SW 1271 (cell line): ENCODE results near the gene NUDT4.
"Not testable (repeated sequence)": the region's sequence is repeated elsewhere in the genome, so short reads cannot be mapped to it uniquely, and the experiment has no call there.

Experiments used
- DNase-seq, 2 experiments: peaks; one replicate each; lab custom pipeline; 2025; lab: John Stamatoyannopoulos, UW

NUDT4 gene

GRCh38 chr12:93368766-93369165, 9.0 kb upstream of the NUDT4 start:
- no peak for DNase-seq

- no peak for DNase-seq
These were observed 8.2 kb upstream of the NUDT4 start for GRCh38 chr12:93369505-93369904.

GRCh38 chr12:93370947-93371346, 6.8 kb upstream of the NUDT4 start:
- DNase-seq, result no peak

- DNase-seq, result no peak
These were observed 3.6 kb upstream of the NUDT4 start for GRCh38 chr12:93373961-93374656.

DNA sequence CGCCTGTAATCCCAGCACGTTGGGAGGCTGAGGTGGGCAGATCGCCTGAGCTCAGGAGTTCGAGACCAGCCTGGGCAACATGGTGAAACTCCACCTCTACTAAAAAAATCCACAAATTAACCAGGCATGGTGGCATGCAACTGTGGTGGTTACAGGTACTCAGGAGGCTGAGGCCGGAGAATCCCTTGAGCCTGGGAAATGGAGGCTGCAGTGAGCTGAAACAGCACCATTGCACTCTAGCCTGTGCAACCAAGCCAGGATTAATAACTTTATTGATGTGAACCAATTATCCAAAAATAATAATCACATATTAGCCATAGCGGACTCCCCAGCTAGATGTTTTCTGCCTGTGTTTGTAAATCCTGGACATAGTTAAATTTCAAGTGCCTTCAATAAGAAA, 1.8 kb upstream of the NUDT4 start:
- DNase-seq, result no peak

DNA sequence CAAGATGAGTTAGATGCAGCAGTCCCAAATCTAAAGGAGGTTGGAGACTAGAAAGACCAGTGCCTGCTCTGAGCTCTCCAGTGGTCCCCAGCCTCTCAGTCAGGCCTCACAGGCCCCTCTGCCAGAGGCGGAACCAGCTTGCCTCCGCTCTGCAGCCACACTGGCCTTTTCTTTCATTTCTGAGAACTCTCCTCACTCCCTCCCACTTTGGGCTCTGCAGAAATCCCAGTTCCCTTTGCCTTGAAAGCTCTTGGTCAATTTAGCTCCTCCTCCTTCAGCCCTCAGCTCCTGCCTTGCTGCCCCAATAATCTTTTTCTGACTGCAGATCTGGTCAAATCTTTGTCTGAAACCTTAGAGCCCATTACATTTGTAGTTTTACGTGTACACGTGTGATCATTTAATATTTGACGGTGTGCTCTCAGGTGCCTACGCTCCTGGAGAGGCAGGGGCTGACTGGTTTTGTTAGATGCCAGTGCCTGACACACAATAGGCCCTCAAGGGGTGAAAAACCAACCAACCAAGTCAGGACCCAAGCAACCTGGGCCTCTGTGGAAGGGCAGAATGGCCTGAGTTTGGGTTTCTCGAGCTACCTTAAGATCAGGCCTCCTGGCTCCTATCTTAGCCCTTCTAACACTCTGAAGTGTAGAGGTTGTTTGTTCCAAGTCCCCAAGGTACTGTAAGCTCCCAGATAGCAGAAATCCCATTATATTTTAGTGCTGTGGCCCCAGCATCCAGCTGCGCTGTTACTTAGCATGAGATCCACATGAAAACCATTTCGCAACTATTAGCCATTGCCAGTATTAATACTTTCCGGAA, 1.1 kb upstream of the NUDT4 start:
- DNase-seq, result no peak

DNA sequence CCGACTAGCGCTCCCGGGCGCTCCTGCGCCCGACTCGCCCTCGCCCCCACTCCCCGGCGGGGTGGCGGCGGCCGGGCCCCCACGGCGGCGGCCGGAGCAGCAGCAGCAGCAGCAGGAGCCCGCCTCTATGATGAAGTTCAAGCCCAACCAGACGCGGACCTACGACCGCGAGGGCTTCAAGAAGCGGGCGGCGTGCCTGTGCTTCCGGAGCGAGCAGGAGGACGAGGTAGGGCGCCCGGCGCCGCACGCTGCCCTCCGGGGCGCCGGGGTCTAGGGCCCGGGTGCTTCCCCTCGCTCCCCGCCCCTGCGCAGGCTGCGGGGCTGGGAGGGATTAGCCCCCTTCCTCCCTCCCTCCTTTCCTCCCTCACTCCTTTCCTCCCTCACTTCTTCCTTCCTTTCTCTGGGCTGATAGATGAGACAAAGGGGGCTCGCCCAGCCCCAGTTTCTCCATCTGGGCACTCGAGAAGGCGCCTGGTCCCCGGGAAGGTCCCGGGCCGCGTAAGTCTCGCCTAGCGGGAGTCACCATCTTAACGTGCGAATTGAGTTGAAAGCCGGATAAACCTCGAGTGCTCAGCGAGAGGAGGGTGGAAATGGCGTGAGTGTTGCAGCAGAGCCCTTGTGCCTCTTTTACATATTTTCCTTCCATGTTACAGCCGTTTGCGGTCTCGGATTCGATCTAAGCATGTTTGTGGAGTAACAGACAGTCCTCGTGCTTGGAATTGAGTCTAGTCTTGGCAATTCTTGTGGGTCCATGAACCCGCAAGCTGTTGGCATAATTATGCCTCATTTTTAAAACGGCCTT, 672 bp downstream of the NUDT4 start:
- peak; percentile 15 to 65 for DNase-seq

GRCh38 chr12:93378998-93379325, 1.2 kb downstream of the NUDT4 start:
- peak in 1 of 2 experiments; percentile 65 for DNase-seq

GRCh38 chr12:93379326-93379980, 1.7 kb downstream of the NUDT4 start:
- no peak for DNase-seq

DNA sequence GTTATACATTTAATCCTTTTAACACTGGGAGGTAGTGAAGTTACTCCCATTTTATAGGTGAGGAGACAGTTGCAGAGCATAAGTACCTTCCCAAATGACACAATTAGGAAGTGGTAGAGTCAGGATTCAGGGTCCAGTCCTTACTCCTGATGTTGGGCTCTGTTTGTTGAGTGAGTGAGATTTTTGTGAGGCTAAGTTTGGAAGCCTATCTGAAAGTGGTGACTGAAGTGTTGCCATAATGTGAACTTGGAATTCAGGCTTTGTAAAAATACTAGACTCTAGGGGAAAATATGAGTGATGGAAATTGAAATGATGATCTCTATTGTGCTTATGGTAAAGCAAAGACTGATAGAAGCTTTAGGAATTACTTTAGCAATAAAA, 2.2 kb downstream of the NUDT4 start:
- no peak for DNase-seq

DNA sequence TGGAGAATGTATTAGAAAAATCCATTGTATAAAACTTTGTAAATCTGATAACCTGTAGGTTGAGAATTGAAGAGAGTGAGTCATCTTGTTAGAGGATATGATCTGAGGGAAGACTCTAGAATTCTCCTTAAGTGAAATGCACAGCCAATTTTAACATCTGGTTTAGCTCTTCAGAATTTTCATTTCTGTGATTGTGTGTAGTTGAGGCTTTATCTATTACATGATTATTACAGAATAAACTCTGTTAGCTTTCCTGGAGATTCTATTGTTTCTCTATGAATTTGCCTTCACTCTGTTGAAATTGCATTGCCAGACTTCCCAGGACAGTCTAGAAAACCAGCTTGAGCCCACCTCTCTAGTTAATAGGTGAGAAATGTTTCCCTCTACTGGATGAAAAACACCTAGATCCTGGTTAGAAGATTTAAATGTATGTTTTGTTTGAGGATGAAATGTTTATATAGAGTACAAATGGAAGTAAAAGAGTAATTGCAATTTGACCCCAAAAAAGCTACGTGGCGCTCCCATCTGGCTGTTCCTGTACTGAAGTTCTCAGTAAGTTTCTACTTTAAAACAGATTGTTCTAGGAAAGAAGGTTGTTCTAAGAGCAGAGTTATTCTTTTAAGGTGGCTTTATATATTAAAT, 2.9 kb downstream of the NUDT4 start:
- peak in 1 of 2 experiments; percentile 51 for DNase-seq

DNA sequence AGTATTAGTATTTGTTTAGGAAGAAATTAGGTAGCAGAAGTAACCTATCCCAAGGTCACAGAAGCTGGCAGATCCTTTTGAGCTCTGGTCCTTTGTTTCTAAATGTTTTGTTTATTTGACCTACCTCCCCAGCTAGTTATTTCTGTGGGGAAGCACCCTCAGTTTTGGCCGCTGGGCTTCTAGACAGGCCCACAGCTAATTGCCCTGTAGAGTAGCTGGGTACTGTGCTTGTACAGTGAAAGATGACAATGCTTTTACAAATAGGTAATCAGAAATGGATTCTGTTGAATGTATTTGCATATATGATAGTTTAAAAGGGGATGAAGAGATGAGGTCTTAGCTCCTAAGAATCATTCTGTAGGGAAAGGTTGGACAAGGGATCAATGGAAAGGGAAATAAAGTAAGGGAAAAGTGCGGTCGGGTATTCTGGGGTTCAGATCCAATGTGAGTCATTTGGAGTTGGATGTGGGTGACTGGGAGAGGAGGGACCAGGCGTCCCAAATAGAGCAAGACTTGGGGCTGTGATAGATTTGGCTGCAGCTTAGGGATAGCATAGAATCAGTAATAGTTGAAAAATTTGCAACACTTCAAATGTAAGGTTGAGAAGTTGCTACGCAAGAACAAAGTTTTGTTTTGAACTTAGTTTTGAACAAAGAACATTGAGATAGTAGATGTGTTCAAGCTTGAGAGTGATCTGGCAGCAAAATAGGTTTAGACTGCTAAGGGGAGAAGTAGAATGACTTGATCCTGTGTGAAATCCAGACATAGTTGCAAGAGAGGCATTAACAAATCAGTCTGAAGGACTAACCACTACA, 3.6 kb downstream of the NUDT4 start:
- DNase-seq, result no peak

DNA sequence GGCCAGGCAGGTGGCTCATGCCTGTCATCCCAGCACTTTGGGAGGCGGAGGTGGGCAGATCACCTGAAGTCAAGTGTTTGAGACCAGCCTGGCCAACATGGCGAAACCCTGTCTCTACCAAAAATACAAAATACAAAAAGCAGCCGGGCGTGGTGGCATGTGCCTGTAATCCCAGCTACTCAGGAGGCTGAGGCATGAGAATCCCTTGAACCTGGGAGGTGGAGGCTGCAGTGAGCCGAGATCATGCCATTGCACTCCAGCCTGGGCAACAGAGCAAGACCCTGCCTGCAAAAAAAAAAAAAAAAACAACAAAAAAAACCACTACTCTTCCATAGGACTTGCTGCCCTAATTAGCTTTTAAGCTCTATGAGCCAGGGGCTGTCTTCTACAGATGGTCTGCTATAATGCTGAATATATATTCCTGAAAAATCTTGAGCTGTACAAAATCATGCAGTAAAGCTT, 4.3 kb downstream of the NUDT4 start:
- not testable (repeated sequence) for DNase-seq

GRCh38 chr12:93387780-93388179, 10.1 kb downstream of the NUDT4 start:
- DNase-seq, result no peak

DNA sequence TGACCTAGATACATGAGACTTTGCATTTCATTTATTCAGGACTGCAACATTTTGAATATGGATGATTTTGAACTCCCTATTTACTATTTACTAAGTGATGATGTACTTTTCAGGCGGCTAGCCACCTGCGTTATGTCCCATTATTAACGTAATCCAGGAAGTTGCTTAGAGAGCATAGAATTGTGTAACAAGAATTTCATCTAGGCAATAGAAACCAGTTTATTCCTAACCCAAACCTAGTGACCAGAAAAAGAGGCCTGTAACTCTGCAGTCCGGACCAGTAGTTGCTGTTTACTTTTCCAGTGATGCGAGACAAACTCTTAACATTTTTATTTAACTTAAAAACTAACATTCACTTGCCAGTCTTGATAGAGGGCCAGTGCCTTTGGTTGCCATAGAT, 12.3 kb downstream of the NUDT4 start:
- DNase-seq, result no peak

DNA sequence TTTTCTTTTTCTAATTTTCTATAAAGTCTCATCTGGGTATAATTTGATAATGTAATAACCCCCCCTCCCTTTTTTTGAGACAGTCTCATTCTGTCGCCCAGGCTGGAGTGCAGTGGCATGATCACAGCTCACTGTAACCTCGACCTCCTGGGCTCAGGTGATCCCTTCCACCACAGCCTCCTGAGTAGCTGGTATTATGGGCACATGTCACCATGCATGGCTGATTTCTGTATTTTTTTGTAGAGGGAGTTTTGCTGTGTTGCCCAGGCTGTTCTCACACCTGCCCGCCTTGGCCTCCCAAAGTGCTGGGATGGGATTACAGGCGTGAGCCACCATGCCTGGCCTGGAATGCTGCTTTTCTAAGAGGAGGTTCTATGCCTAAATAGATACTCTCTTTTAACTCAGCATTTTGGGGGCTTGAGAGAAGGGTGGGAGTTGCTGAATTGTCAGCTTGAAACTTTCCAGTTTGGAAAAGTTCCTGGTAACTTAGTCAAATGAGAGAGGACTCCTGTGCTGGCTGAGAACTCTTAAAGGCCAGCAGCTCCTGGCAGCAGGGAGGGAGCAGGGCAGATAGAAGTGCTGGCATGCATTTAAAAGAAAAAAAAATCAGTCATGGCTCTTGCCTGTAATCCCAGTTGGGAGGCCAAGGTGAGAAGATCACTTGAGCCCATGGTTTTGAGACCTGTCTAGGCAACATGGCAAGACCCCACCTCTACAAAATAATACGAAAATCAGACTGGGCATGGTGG, 13.0 kb downstream of the NUDT4 start:
- no peak for DNase-seq

DNA sequence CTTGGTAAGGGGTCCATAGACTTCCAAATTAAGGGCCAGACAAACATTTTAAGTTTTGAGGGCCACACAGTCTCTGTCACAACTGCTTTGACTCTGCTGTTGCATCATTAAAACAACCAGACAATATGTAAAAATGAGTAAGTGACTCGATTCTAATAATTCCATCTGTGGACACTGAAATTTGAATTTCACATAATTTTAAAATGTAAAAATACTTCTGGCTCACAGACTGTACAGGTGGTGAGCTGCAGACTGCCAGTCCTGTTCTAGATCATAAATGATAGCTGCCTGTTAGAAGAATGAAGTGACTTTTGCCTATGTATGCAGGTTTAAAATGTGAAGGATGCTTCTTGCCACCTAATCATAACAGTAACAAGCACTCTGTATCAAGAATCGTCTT, 15.7 kb downstream of the NUDT4 start:
- DNase-seq, result no peak

DNA sequence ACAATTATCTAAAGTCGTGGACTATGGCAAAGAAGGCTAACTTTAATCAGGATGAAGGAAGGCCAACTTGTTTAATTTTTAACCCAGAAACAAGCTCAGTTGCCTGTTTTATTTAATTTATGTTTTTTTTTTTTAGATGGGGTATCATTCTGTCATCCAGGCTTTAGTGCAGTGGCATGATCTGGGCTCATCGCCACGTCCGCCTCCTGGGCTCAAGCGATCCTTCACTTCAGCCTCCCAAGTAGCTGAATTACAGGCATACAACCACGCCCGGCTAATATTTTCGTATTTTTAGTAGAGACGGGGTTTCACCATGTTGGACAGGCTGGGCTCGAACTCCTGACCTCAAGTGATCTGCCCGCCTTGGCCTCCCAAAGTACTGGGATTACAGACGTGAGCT, 19.7 kb downstream of the NUDT4 start:
- no peak for DNase-seq

GRCh38 chr12:93399183-93399863, 21.6 kb downstream of the NUDT4 start:
- DNase-seq, result not testable (repeated sequence)
